ENCODE data around the gene ZNF823. TPM values are rescaled to one million over a fixed set of nuclear protein-coding genes. Genes with fewer than 3 reads are reported as not detected.
"Not testable (repeated sequence)": the region's sequence is repeated elsewhere in the genome, so short reads cannot be mapped to it uniquely, and the experiment has no call there.

Gene ZNF823
- total RNA-seq, 2 donors from 2014 or later, result 3.5 to 4.5 TPM

DNA sequence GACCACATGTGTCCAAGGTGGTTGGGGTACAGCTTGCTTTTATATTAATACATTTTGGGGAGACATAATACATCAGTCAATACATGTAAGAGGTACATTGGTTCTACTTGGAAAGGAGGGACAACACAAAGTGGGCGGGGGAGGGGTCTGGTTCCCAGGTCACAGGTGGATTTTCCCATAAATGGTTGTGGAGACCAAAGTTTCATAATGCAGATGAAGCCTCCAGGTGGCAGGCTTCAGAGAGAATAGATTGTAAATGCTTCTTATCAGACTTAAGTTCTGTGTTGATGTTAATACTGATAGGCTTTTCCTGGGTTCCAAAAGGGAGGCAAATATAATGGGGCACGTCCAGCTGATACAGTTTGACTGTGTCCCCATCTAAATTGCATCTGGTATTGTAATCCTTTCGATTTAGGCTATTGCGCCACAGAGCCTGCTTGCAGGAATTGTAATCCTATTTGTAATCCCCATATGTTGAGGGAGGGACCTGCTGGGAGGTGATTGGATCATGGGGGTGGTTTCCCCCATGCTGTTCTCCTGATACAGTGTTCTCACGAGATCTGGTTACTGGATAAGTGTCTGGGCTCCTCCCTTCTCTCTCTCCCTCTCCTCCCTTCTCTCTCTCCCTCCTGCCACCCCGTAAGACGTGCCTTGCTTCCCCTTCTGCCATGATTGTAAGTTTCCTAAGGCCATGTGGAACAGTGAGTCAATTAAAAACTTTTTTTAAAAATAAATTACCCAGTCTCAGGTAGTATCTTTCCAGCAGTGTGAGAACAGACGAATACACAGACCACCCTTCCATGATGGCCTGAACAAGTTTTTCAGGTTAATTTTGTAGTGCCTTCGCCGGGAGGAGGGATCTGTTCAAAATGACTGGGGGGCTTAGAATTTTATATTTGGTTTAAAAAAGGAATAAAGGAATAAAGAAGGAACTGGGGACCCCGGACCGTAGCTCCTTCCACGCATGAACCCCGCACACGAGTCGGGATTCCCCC lies 44.9 kb downstream of the ZNF823 start:
- intact Hi-C loops (cut with DNase I), result loop anchor here in 1 of 2 donors (10.0 kb wide), 1 partner anchor 71 kb away; the partner anchor contains the start of gene ZNF441
- ATAC-seq (peak in 1 of 2 donors; percentile 25), DNase-seq (no peak)

- DNase-seq (no peak), ATAC-seq (no peak)
- intact Hi-C loops (cut with DNase I), result loop anchor here in 1 of 2 donors (10.0 kb wide), 1 partner anchor 73 kb away; the partner anchor contains the start of gene ZNF441
These were observed 46.5 kb downstream of the ZNF823 start for GRCh38 chr19:11692127-11692790.

- DNase-seq, result no peak
- no peak for ATAC-seq
- intact Hi-C loops (cut with DNase I), result no loop called here
These were observed 52.8 kb downstream of the ZNF823 start for GRCh38 chr19:11685676-11686650.

- no peak for ATAC-seq
- DNase-seq, result no peak
These were observed 53.6 kb downstream of the ZNF823 start for GRCh38 chr19:11684987-11685675.

DNA sequence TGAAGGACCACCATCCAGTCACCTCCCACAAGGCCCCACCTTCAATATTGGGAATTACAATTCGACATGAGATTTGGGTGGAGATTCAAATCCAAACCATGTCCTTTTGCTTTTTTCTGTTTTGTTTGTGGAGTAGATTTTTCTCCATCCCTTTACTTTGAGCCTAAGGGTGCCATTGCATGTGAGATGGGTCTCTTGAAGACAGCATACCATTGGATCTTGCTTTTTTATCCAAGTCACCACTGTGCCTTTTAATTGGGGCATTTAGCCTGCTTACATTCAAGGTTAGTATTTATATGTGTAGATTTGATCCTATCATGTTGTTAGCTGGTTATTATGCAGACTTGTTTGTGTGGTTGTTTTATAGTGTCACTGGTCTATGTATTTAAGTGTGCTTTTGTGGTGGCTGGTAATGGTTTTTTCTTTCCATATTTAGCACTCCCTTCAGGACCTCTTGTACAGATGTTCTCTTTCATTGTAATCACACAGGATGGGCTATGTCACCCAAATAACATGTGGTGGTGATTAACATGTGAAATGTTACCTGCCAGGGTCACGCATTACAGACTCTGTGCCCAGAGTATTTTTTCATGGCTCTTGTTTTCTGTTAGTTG lies 58.0 kb downstream of the ZNF823 start:
- no peak for ATAC-seq
- intact Hi-C loops (cut with DNase I), result no loop called here
- DNase-seq, result no peak

More at GRCh38 chr19:11684987-11685675, 53.6 kb downstream of the ZNF823 start:
- intact Hi-C loops (cut with DNase I), result no loop called here

DNA sequence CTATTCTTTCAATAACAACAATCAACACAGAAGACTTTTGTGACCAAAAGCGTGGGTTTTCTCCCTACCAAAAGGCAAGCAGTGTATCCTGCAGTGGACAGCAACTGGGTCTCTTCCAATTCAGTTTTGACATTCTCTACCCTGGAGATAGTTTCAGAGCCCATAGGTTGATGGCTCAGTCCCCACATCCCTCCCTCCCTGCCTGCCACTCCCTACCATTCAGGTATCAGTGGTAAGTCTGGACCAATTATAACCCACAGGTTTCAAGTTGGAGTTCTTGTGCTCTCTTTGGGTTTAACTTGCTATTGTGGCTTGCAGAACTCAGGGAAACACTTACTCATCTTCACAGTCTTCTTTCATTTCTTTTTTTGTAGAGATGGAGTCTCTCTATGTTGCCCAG lies 60.2 kb downstream of the ZNF823 start:
- DNase-seq (no peak), ATAC-seq (no peak)
- intact Hi-C loops (cut with DNase I), result loop anchor here in 1 of 2 donors (10.0 kb wide), 1 partner anchor 106 kb away; no protein-coding TSS in a partner anchor

DNA sequence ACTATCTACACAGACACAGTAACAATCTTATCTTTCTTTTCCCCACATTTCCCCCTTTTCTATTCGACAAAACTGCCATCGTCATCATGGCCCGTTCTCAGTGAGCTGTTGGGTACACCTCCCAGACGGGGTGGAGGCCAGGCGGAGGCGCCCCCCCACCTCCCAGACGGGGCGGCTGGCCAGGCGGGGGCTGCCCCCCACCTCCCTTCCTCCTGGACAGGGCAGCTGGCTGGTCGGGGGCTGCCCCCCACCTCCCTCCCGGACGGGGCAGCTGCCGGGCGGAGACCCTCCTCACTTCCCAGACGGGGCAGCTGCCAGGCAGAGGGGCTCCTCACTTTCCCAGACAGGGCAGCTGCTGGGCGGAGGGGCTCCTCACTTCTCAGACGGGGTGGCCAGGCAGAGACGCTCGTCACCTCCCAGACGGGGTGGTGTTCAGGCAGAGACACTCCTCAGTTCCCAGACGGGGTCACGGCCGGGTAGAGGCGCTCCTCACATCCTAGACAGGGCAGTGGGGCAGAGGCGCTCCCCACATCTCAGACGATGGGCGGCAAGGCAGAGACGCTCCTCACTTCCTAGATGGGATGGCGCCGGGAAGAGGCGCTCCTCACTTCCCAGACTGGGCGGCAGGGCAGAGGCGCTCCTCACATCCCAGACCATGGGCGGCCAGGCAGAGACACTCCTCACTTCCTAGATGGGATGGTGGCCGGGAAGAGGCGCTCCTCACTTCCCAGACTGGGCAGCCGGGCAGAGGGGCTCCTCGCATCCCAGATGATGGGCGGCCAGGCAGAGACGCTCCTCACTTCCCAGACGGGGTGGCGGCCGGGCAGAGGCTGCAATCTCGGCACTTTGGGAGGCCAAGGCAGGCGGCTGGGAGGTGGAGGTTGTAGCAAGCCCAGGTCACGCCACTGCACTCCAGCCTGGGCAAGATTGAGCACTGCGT lies 61.8 kb downstream of the ZNF823 start:
- not testable (repeated sequence) for ATAC-seq
- intact Hi-C loops (cut with DNase I), result loop anchor here in 1 of 2 donors (10.0 kb wide), 1 partner anchor 108 kb away; no protein-coding TSS in a partner anchor

GRCh38 chr19:11675569-11675968 lies 63.2 kb downstream of the ZNF823 start:
- ATAC-seq (no peak), DNase-seq (no peak)
- intact Hi-C loops (cut with DNase I), result loop anchor here in 1 of 2 donors (10.0 kb wide), 1 partner anchor 109 kb away; no protein-coding TSS in a partner anchor

More for the DNA sequence above, 61.8 kb downstream of the ZNF823 start:
- DNase-seq, result not testable (repeated sequence)

DNA sequence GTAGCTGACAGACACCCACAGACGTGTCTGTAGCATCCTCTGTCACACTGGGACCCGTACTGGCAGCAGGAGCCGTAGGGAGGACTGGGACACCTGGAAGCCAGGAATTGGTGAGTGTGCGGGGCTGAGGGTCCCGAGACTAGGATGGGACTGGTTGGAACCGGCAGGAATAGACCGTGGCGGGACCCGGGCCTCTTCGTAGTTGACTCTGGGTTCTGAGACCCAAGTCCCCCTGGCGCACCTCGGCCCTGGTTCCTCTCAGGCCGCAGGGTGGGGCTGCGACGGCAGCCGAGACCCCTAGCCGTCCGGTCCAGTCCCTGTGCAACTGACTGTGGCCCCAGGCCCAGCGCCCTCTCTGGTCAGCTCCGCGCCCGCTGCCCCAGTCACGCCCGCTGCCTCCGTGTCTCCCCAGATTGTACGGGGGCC lies 64.7 kb downstream of the ZNF823 start:
- peak in 1 of 2 donors; percentile 51 for ATAC-seq
- intact Hi-C loops (cut with DNase I), result loop anchor here (5.0 to 10.0 kb wide), 2 partner anchors 108 to 111 kb away; no protein-coding TSS in a partner anchor
- DNase-seq, result peak; percentile 37

GRCh38 chr19:11673608-11674041 lies 65.1 kb downstream of the ZNF823 start:
- intact Hi-C loops (cut with DNase I), result loop anchor here (5.0 to 10.0 kb wide), 2 partner anchors 109 to 111 kb away; no protein-coding TSS in a partner anchor
- ATAC-seq (peak; percentile 94 to 96), DNase-seq (peak; percentile 83)

Other genes with a start within 250 kb of the ZNF823 start
- 1 to 10 TPM; 3.7 to 4.9 TPM for gene ZNF653, start 233.1 kb downstream of the ZNF823 start, total RNA-seq
- 100 to 1,000 TPM in 1 of 2 donors, 10 to 100 TPM in 1; 99.4 to 105 TPM for gene ECSIT, start 209.8 kb downstream of the ZNF823 start, total RNA-seq
- 100 to 1,000 TPM; 159 to 208 TPM for gene CNN1, start 200.1 kb downstream of the ZNF823 start, total RNA-seq
- gene ELOF1, start 179.7 kb downstream of the ZNF823 start, total RNA-seq, result 10 to 100 TPM; 36.8 to 37.2 TPM
- gene ACP5, start 161.3 kb downstream of the ZNF823 start, total RNA-seq, result 1 to 10 TPM; 4.5 to 5.4 TPM
- 1 to 10 TPM; 5.1 to 5.4 TPM for gene ZNF627, start 141.5 kb downstream of the ZNF823 start, total RNA-seq
- 1 to 10 TPM; 4.2 to 4.6 TPM for gene ZNF441, start 28.1 kb upstream of the ZNF823 start, total RNA-seq
- 1 to 10 TPM; 1.6 to 2.2 TPM for gene ZNF491, start 59.6 kb upstream of the ZNF823 start, total RNA-seq
- gene ZNF440, start 75.3 kb upstream of the ZNF823 start, total RNA-seq, result 1 to 10 TPM; 5.4 to 6.3 TPM
- 1 to 10 TPM; 4.1 to 4.2 TPM for gene ZNF439, start 109.8 kb upstream of the ZNF823 start, total RNA-seq
- 1 to 10 TPM; 4.4 to 4.5 TPM for gene ZNF69, start 148.8 kb upstream of the ZNF823 start, total RNA-seq
- gene ZNF700, start 186.2 kb upstream of the ZNF823 start, total RNA-seq, result 1 to 10 TPM; 4.7 to 5.6 TPM
- 1 to 10 TPM; 1.5 to 3.4 TPM for gene ZNF763, start 226.1 kb upstream of the ZNF823 start, total RNA-seq